Stomach (tissue), 9 donors: ENCODE data around the gene ANGPTL2. TPM values are rescaled to one million over a fixed set of nuclear protein-coding genes. Genes with fewer than 3 reads are reported as not detected.

ENCODE experiments used
- DNase-seq, 2 donors: peaks; one replicate each; pipeline versions ENCODE4 v3.0.0 to v3.0.0-alpha.2; 2013 to 2019
- H3K27ac ChIP-seq, 5 donors: fragments of 200-600 bp in 4 of 5; sonication (generic) in 4 of 5; one replicate each; pipeline ENCODE4 v1.5.1; 2013 to 2019; ENCODE audit warnings: mild to moderate bottlenecking in 1 of 5, moderate library complexity in 1 of 5
- H3K27me3 ChIP-seq, 3 donors: fragments of 200-600 bp; sonication (generic); one replicate each; pipeline ENCODE4 v1.5.1; 2017 to 2019; ENCODE audit warnings: mixed run types in 1 of 3
- H3K36me3 ChIP-seq, 4 donors: fragments of 200-600 bp; sonication (generic); 1 replicate in 3 of 4; 2 replicates in 1 of 4; pipeline ENCODE4 v1.5.1; 2016 to 2019
- H3K4me1 ChIP-seq, 4 donors: fragments of 200-600 bp; sonication (generic); one replicate each; pipeline ENCODE4 v1.5.1; 2016 to 2019
- H3K4me3 ChIP-seq, 4 donors: fragments of 200-600 bp; sonication (generic) in 3 of 4; one replicate each; pipeline ENCODE4 v1.5.1; 2016 to 2019; ENCODE audit warnings: mild to moderate bottlenecking in 1 of 4
- H3K9me3 ChIP-seq, 4 donors: fragments of 200-600 bp; sonication (generic); one replicate each; pipeline ENCODE4 v1.5.1; 2016 to 2019
- CTCF ChIP-seq, 7 experiments: fragments of 450-650 bp in 4 of 7; fragments of 200-600 bp in 3 of 7; sonication (generic) in 3 of 7; IDR thresholded peaks; one replicate each; pipeline ENCODE4 v1.5.1; 2016 to 2019; ENCODE audit warnings: antibody characterized with exemption in 7 of 7, control low read depth in 2 of 7, mild to moderate bottlenecking in 1 of 7
- EP300 ChIP-seq: sonication (generic); formaldehyde crosslinking; IDR thresholded peaks from one replicate; pipeline ENCODE4 v1.6.1; 2017; ENCODE audit warnings: antibody characterized with exemption
- POLR2A ChIP-seq, 4 donors: fragments of 450-650 bp; IDR thresholded peaks; one replicate each; pipeline ENCODE4 v1.6.1; 2016; ENCODE audit warnings: antibody characterized with exemption in 4 of 4, control low read depth in 2 of 4, mild to moderate bottlenecking in 1 of 4, moderate library complexity in 1 of 4
- POLR2AphosphoS5 ChIP-seq, 3 donors: sonication (generic); formaldehyde crosslinking; IDR thresholded peaks; one replicate each; pipeline ENCODE4 v1.6.1; 2016; ENCODE audit warnings: antibody characterized with exemption in 3 of 3
- WGBS, 5 donors: extraction: QIAGEN DNeasy Blood & Tissue Kit in 3 of 5; methylation state at CpG; one replicate each; pipeline versions ENCODE4 v1.1.5 to v1.1.7; 2013 to 2018; 5-methylcytosine and 5-hydroxymethylcytosine counted together
- intact Hi-C: fragments of 100-400 bp; cut with DNase I; formaldehyde crosslinking; loops from one replicate; pipeline ENCODE4 v1.15.1; 2023; ENCODE audit warnings: low total_unique reads
- polyA plus RNA-seq, 3 donors: library from polyadenylated mRNA; stranded (reverse); fragments of 200-250 nt; gene quantifications; one replicate each; pipeline ENCODE4 v1.2.3, GENCODE V29; 2013
- total RNA-seq, 5 donors: library from RNA; depleted of rRNA; stranded (reverse); fragments of >200 nt; gene quantifications; one replicate each; pipeline versions ENCODE4 v1.1.0 to v1.2.3, GENCODE V29; 2014 to 2016
- donor health status: healthy with polysubstance abuse.
- donor health status: Bipolar disorder and iron deficiency.
- donor health status: healthy.

The ANGPTL2 gene
- total and polyA plus RNA-seq, 8 donors: 5.7 to 26.3 (median 10.2) TPM

- Histone ChIP-seq H3K9me3 (no peaks in the 10 kb centered on the region), H3K4me1 (peaks cover 24 to 82% (median 49%) of the 10 kb centered on the region in 4 donors), H3K36me3 (no peaks in the 10 kb centered on the region), H3K27ac (peak overlapping the region in 4 of 5 donors; percentile 68 to 86 (median 82)), H3K4me3 (no peak overlapping the region), H3K27me3 (no peaks in the 10 kb centered on the region)
- intact Hi-C loops: no loop called here
- DNase-seq: peak in 1 of 2 donors; percentile 11
- WGBS, 5 donors: 91 to 99% (median 96%) methylated on average over 4 of the region's 4 CpGs
- TF ChIP-seq CTCF (IDR thresholded peaks at IDR 0.05) (no peak), EP300 (no peak), POLR2AphosphoS5 (IDR thresholded peaks at IDR 0.05) (no peak), POLR2A (IDR thresholded peaks at IDR 0.05) (no peak)
These were observed 9.9 kb upstream of the ANGPTL2 start for GRCh38 chr9:127132375-127132774.

GRCh38 chr9:127131871-127132270 is 9.4 kb upstream of the ANGPTL2 start:
- no peaks in the 10 kb centered on the region for H3K9me3 ChIP-seq
- peaks cover 24 to 87% (median 49%) of the 10 kb centered on the region in 4 donors for H3K4me1 ChIP-seq
- peak overlapping the region; percentile 14 to 86 (median 81) for H3K27ac ChIP-seq
- 74 to 83% (median 81%) methylated on average over 6 of the region's 6 CpGs for WGBS, 5 donors
- DNase-seq: peak in 1 of 2 donors; percentile 4
- H3K36me3 ChIP-seq: no peaks in the 10 kb centered on the region
- no peak for TF ChIP-seq POLR2A (IDR thresholded peaks at IDR 0.05)
- no peak for TF ChIP-seq CTCF (IDR thresholded peaks at IDR 0.05)
- TF ChIP-seq EP300: no peak
- no peak for TF ChIP-seq POLR2AphosphoS5 (IDR thresholded peaks at IDR 0.05)
- H3K27me3 ChIP-seq: no peaks in the 10 kb centered on the region
- no peak overlapping the region for H3K4me3 ChIP-seq
- intact Hi-C loops: no loop called here

DNA sequence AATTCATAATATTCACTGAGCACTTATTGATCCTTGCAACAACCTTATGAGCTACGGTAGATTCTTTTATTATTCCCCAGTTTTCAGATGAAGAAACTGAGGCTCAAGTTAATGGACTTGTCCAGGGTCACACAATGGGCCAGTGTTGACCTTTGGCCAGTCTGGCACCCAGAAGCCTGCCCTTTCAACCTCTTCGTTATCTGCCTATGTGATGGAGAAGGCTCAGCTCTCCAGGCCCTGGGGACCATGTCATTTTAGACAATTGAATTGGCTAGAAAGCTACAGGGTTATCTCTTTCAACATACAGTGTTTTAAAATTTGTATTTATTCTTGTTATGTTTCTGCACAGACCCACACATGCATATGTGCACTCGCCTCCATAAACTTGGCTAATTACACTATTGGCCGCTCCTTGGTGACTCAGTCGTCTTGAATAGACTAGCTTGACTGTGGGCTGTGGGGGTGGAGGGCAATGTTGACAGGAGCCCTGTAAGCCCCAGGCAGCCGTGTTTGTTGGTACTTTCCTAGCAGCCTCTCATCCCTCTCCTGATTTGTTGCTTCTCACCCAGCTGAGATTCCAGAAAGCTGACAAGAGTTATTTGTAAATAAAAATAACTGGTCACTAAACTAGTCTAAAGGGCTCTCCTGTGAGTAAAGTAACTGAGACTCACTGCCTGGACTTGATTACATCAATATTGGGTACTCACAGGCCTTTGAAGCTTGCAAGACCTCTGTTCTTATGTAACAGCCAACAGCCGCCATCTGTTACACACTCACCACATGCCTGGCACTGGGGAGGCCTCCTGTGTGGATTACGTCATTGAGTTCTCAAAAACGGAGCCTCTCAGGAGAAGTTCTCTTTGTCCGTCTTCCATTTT is 8.5 kb upstream of the ANGPTL2 start:
- TF ChIP-seq EP300 (peak; percentile 58), POLR2AphosphoS5 (IDR thresholded peaks at IDR 0.05) (peak; percentile 63 to 87 (median 83)), CTCF (IDR thresholded peaks at IDR 0.05) (no peak), POLR2A (IDR thresholded peaks at IDR 0.05) (no peak)
- Histone ChIP-seq H3K4me1 (peaks cover 24 to 82% (median 45%) of the 10 kb centered on the region in 4 donors), H3K27ac (peak overlapping the region in 4 of 5 donors; percentile 68 to 86 (median 82)), H3K27me3 (no peaks in the 10 kb centered on the region), H3K4me3 (no peak overlapping the region), H3K9me3 (no peaks in the 10 kb centered on the region), H3K36me3 (no peaks in the 10 kb centered on the region)
- WGBS, 5 donors: 63 to 81% (median 70%) methylated on average over 10 of the region's 10 CpGs
- peak in 1 of 2 donors; percentile 83 for DNase-seq
- intact Hi-C loops: no loop called here

GRCh38 chr9:127130235-127130634 is 7.8 kb upstream of the ANGPTL2 start:
- DNase-seq: no peak
- H3K9me3 ChIP-seq: no peaks in the 10 kb centered on the region
- no peaks in the 10 kb centered on the region for H3K36me3 ChIP-seq
- peak overlapping the region in 4 of 5 donors; percentile 68 to 86 (median 82) for H3K27ac ChIP-seq
- no peak overlapping the region for H3K4me3 ChIP-seq
- no peaks in the 10 kb centered on the region for H3K27me3 ChIP-seq
- H3K4me1 ChIP-seq: peaks cover 24 to 76% (median 42%) of the 10 kb centered on the region in 4 donors
- TF ChIP-seq CTCF (IDR thresholded peaks at IDR 0.05) (no peak), POLR2A (IDR thresholded peaks at IDR 0.05) (no peak), POLR2AphosphoS5 (IDR thresholded peaks at IDR 0.05) (no peak), EP300 (no peak)
- WGBS, 5 donors: 93 to 97% (median 95%) methylated on average over 2 of the region's 2 CpGs
- intact Hi-C loops: no loop called here
